Mucosa of stomach (tissue), 1 donor: ENCODE data around the gene CCHCR1.

Source experiments
- H3K27me3 ChIP-seq: one replicate; pipeline ENCODE4 v1.7.0; 2013; ENCODE audit warnings: mild to moderate bottlenecking, low read length; ENCODE audit not compliant: control insufficient read depth, insufficient read depth
- H3K36me3 ChIP-seq: one replicate; pipeline ENCODE4 v1.7.0; 2013; ENCODE audit warnings: low read length; ENCODE audit not compliant: control insufficient read depth, insufficient read depth
- H3K4me1 ChIP-seq: one replicate; pipeline ENCODE4 v1.7.0; 2013; ENCODE audit warnings: mild to moderate bottlenecking, low read length; ENCODE audit not compliant: control insufficient read depth, insufficient read depth
- H3K4me3 ChIP-seq: one replicate; pipeline ENCODE4 v1.7.0; 2013; ENCODE audit warnings: low read length
- H3K9ac ChIP-seq: one replicate; pipeline ENCODE4 v1.7.0; 2013; ENCODE audit warnings: mild to moderate bottlenecking, low read length, moderate library complexity
- H3K9me3 ChIP-seq: one replicate; pipeline ENCODE4 v1.7.0; 2013; ENCODE audit warnings: mild to moderate bottlenecking, low read length, moderate library complexity; ENCODE audit not compliant: control insufficient read depth
- donor health status: Pancreatic carcinoma.

The CCHCR1 gene

GRCh38 chr6:31120151-31120915 is 37.3 kb downstream of the CCHCR1 start, which contains the start of gene CDSN:
Gene CDSN (minus strand): TSS chr6:31120446. CDS start chr6:31120419, 27 bp downstream.
- H3K27me3 ChIP-seq = no peaks in the 10 kb centered on the region
- no peak within 1 kb of the TSS for H3K9ac ChIP-seq
- H3K36me3 ChIP-seq = no peaks in the 10 kb centered on the region
- no peaks in the 10 kb centered on the region for H3K9me3 ChIP-seq
- H3K4me1 ChIP-seq = peaks cover 24% of the 10 kb centered on the region
- H3K4me3 ChIP-seq = no peak within 1 kb of the TSS

GRCh38 chr6:31118178-31118577 is 39.4 kb downstream of the CCHCR1 start:
- Histone ChIP-seq H3K4me1 (peaks cover 33% of the 10 kb centered on the region), H3K4me3 (no peak overlapping the region), H3K36me3 (no peaks in the 10 kb centered on the region), H3K9me3 (no peaks in the 10 kb centered on the region), H3K9ac (no peak overlapping the region), H3K27me3 (no peaks in the 10 kb centered on the region)

GRCh38 chr6:31116661-31117385 is 40.8 kb downstream of the CCHCR1 start:
- Histone ChIP-seq H3K4me1 (peaks cover 27% of the 10 kb centered on the region), H3K9me3 (no peaks in the 10 kb centered on the region), H3K9ac (no peak overlapping the region), H3K4me3 (no peak overlapping the region), H3K27me3 (no peaks in the 10 kb centered on the region), H3K36me3 (no peaks in the 10 kb centered on the region)

GRCh38 chr6:31115941-31116560 is 41.6 kb downstream of the CCHCR1 start:
- H3K4me3 ChIP-seq = no peak overlapping the region
- H3K9ac ChIP-seq = no peak overlapping the region
- H3K9me3 ChIP-seq = no peaks in the 10 kb centered on the region
- H3K27me3 ChIP-seq = no peaks in the 10 kb centered on the region
- peaks cover 27% of the 10 kb centered on the region for H3K4me1 ChIP-seq
- no peaks in the 10 kb centered on the region for H3K36me3 ChIP-seq

GRCh38 chr6:31114970-31115849 is 42.4 kb downstream of the CCHCR1 start:
- Histone ChIP-seq H3K4me3 (peak overlapping the region; percentile 49), H3K36me3 (no peaks in the 10 kb centered on the region), H3K27me3 (no peaks in the 10 kb centered on the region), H3K9ac (peak overlapping the region; percentile 79), H3K4me1 (peaks cover 27% of the 10 kb centered on the region), H3K9me3 (no peaks in the 10 kb centered on the region)

GRCh38 chr6:31114541-31114878 is 43.1 kb downstream of the CCHCR1 start, which contains the start of gene PSORS1C1:
Gene PSORS1C1 (plus strand): TSS chr6:31114800. CDS start chr6:31129633, 14,833 bp downstream.
- H3K9ac ChIP-seq = peak within 1 kb of the TSS; percentile 79
- no peaks in the 10 kb centered on the region for H3K36me3 ChIP-seq
- no peaks in the 10 kb centered on the region for H3K9me3 ChIP-seq
- H3K4me3 ChIP-seq = peak within 1 kb of the TSS; percentile 49
- peaks cover 27% of the 10 kb centered on the region for H3K4me1 ChIP-seq
- no peaks in the 10 kb centered on the region for H3K27me3 ChIP-seq

- no peaks in the 10 kb centered on the region for H3K36me3 ChIP-seq
- H3K4me1 ChIP-seq = peaks cover 27% of the 10 kb centered on the region
- H3K4me3 ChIP-seq = peak overlapping the region; percentile 49
- H3K9ac ChIP-seq = peak overlapping the region; percentile 79
- no peaks in the 10 kb centered on the region for H3K9me3 ChIP-seq
- H3K27me3 ChIP-seq = no peaks in the 10 kb centered on the region
These were observed 43.6 kb downstream of the CCHCR1 start for GRCh38 chr6:31113861-31114540.

- no peaks in the 10 kb centered on the region for H3K36me3 ChIP-seq
- H3K9me3 ChIP-seq = no peaks in the 10 kb centered on the region
- H3K9ac ChIP-seq = no peak within 1 kb of the TSS
- H3K4me3 ChIP-seq = no peak within 1 kb of the TSS
- peaks cover 27% of the 10 kb centered on the region for H3K4me1 ChIP-seq
- H3K27me3 ChIP-seq = no peaks in the 10 kb centered on the region
These were observed 45.1 kb downstream of the CCHCR1 start, which contains the start of gene C6orf15 for GRCh38 chr6:31112478-31112877. Gene C6orf15 (minus strand): TSS chr6:31112575. CDS start chr6:31112555, 20 bp downstream.

GRCh38 chr6:31111712-31112111 is 45.9 kb downstream of the CCHCR1 start:
- H3K36me3 ChIP-seq = no peaks in the 10 kb centered on the region
- no peaks in the 10 kb centered on the region for H3K9me3 ChIP-seq
- peaks cover 24% of the 10 kb centered on the region for H3K4me1 ChIP-seq
- H3K4me3 ChIP-seq = no peak overlapping the region
- no peak overlapping the region for H3K9ac ChIP-seq
- no peaks in the 10 kb centered on the region for H3K27me3 ChIP-seq

GRCh38 chr6:31110825-31111582 is 46.6 kb downstream of the CCHCR1 start:
- Histone ChIP-seq H3K9ac (no peak overlapping the region), H3K4me1 (peaks cover 23% of the 10 kb centered on the region), H3K36me3 (no peaks in the 10 kb centered on the region), H3K9me3 (no peaks in the 10 kb centered on the region), H3K4me3 (no peak overlapping the region), H3K27me3 (no peaks in the 10 kb centered on the region)
